NCI-H345 treated with DMSO at 0.1 percent for 48 hours (cell line): Measurements from ENCODE around the gene STIP1.

Experiments used
- DNase-seq: peaks from one replicate; lab custom pipeline; 2025; ENCODE audit not compliant: unreplicated experiment; lab: John Stamatoyannopoulos, UW

Gene STIP1

GRCh38 chr11:64249563-64250414 is 63.8 kb downstream of the STIP1 start:
- DNase-seq, result no peak

DNA sequence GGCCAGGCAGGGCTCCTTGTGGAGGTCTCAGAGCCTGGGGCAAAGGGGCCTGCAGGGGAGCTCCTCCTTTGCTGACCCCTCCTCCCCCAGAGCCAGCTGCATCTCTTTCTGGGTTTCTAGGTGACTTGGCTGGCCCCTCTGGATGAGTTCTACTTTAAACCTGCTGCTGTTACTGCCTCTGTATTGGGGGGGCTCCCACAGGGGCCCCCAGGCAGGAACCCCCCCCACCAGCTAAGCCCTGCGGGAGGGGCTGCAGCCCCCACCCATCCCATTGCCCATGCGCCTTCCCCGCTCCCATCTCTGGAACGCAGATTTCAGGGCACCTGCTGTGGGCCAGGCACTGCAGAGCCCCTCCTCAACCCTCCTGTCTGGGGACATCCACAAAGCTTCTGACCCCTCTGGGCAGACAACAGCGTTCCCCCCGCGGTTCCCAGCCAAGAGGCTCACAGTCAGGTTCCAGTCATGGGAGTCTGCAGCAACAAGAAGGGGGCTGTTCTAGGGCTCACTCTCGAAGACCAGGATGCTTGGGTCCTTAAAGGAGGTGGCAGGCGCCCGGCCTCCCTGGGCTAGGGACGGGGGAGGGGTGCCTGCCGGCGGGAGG is 64.5 kb downstream of the STIP1 start:
- DNase-seq, result no peak

- DNase-seq, result no peak
Observed at GRCh38 chr11:64251016-64251752, 65.2 kb downstream of the STIP1 start, which contains the start of gene PLCB3. PLCB3 (plus strand) TSS chr11:64251530; CDS start chr11:64251650, 120 bp downstream.

DNA sequence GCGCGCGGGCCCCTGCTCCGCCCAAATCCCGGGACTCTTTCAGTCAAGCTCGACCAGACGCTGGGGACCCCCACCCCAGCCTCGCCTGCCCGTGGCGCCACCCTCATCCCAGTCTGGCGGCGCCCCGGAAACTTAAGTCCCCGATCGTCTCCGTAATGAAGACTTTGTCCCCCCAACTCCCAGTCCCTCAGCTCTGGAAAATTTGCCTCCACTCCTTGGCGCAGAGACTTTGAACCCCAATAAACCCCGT is 65.7 kb downstream of the STIP1 start:
- no peak for DNase-seq

- no peak for DNase-seq
Observed at GRCh38 chr11:64252003-64252872, 66.3 kb downstream of the STIP1 start.

GRCh38 chr11:64253043-64253442 is 67.1 kb downstream of the STIP1 start:
- DNase-seq, result no peak

- no peak for DNase-seq
Observed at GRCh38 chr11:64253481-64253880, 67.5 kb downstream of the STIP1 start.
